Measurements from ENCODE around the gene ACHE. TPM values are rescaled to one million over a fixed set of nuclear protein-coding genes. Genes with fewer than 3 reads are reported as not detected.

The ACHE gene
- total RNA-seq, 1 experiment from 2014 or later, result 10.4 TPM

DNA sequence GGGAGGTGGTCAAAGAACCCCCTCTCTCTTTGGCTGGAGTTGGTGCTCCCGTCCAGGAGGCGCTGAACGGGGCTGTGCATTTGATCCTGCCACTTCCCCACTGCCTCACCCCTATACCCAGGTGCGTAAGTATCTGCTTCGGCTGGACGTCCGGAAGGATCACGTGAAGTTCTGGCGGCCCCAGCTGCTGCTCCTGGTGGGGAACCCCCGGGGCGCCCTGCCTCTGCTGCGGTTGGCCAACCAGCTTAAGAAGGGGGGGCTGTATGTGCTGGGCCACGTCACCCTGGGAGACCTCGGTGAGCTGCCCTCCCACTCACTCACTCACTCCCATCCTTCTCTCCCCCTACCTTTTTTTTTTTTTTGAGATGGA lies 34.1 kb downstream of the ACHE start:
- H3K9me3 ChIP-seq (ENCODE audit: control insufficient read depth, insufficient read depth, low read depth, low read length), result no peaks in the 10 kb centered on the region
- no peak overlapping the region for H3K27ac ChIP-seq (ENCODE audit: low read length)
- intact Hi-C loops (cut with micrococcal nuclease; ENCODE audit: unreplicated experiment), result no loop called here
- no peak overlapping the region for H3K4me3 ChIP-seq (ENCODE audit: low read depth in 2 of 2, low read length in 2 of 2)
- BruUV-seq (replicated peaks), result no TSS peak
- DNase-seq (ENCODE audit: low read depth, low spot score), result no peak
- CTCF ChIA-PET, result interaction anchor here (0.7 kb wide), 1 partner anchor 45 kb away, joined by 11 read pairs; no protein-coding TSS in a partner anchor
- no peaks in the 10 kb centered on the region for H3K27me3 ChIP-seq (ENCODE audit: control insufficient read depth, insufficient read depth, low read length)
- in situ Hi-C loops (cut with HindIII; ENCODE audit: low pct_unique_long_range_greater_than_20kb, low sequenced_read_pairs), result no loop called here
- ATAC-seq, result no peak
- no peaks in the 10 kb centered on the region for H3K36me3 ChIP-seq (ENCODE audit: control insufficient read depth, insufficient read depth, low read length)
- peaks cover 3% of the 10 kb centered on the region for H3K4me1 ChIP-seq (ENCODE audit: control insufficient read depth, insufficient read depth, low read length)
- POLR2A ChIA-PET, result interaction anchor here (0.6 kb wide), 1 partner anchor 408 kb away, joined by 3 read pairs; no protein-coding TSS in a partner anchor
- TF ChIP-seq POLR2AphosphoS5 (IDR thresholded peaks at IDR 0.05; ENCODE audit: low read depth, low read length) (no peak), REST (IDR thresholded peaks at IDR 0.05; ENCODE audit: insufficient read depth in 1 of 2, low read depth in 2 of 2, low read length in 1 of 2) (no peak), SIN3A (IDR thresholded peaks at IDR 0.05; ENCODE audit: borderline replicate concordance, insufficient read depth, low read depth, low read length) (no peak), TCF7L2 (IDR thresholded peaks at IDR 0.05; ENCODE audit: low read depth, low read length) (no peak)
- TF ChIP-seq, protein P1, sequence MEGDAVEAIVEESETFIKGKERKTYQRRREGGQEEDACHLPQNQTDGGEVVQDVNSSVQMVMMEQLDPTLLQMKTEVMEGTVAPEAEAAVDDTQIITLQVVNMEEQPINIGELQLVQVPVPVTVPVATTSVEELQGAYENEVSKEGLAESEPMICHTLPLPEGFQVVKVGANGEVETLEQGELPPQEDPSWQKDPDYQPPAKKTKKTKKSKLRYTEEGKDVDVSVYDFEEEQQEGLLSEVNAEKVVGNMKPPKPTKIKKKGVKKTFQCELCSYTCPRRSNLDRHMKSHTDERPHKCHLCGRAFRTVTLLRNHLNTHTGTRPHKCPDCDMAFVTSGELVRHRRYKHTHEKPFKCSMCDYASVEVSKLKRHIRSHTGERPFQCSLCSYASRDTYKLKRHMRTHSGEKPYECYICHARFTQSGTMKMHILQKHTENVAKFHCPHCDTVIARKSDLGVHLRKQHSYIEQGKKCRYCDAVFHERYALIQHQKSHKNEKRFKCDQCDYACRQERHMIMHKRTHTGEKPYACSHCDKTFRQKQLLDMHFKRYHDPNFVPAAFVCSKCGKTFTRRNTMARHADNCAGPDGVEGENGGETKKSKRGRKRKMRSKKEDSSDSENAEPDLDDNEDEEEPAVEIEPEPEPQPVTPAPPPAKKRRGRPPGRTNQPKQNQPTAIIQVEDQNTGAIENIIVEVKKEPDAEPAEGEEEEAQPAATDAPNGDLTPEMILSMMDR (IDR thresholded peaks at IDR 0.05), result no peak

GRCh38 chr7:100860702-100861615 lies 34.7 kb downstream of the ACHE start:
- CTCF ChIA-PET, result no interaction called here

More at GRCh38 chr7:100860702-100861615, 34.7 kb downstream of the ACHE start:
- Histone ChIP-seq H3K27ac (ENCODE audit: low read length) (no peak overlapping the region), H3K4me3 (ENCODE audit: low read depth in 2 of 2, low read length in 2 of 2) (no peak overlapping the region), H3K4me1 (ENCODE audit: control insufficient read depth, insufficient read depth, low read length) (no peaks in the 10 kb centered on the region), H3K27me3 (ENCODE audit: control insufficient read depth, insufficient read depth, low read length) (no peaks in the 10 kb centered on the region), H3K36me3 (ENCODE audit: control insufficient read depth, insufficient read depth, low read length) (no peaks in the 10 kb centered on the region), H3K9me3 (ENCODE audit: control insufficient read depth, insufficient read depth, low read depth, low read length) (no peaks in the 10 kb centered on the region)
- TF ChIP-seq SIN3A (IDR thresholded peaks at IDR 0.05; ENCODE audit: borderline replicate concordance, insufficient read depth, low read depth, low read length), result no peak
- TF ChIP-seq, protein P1 (IDR thresholded peaks at IDR 0.05), result no peak
- TF ChIP-seq TCF7L2 (IDR thresholded peaks at IDR 0.05; ENCODE audit: low read depth, low read length), result no peak
- no peak for TF ChIP-seq REST (IDR thresholded peaks at IDR 0.05; ENCODE audit: insufficient read depth in 1 of 2, low read depth in 2 of 2, low read length in 1 of 2)
- no peak for TF ChIP-seq POLR2AphosphoS5 (IDR thresholded peaks at IDR 0.05; ENCODE audit: low read depth, low read length)
- no TSS peak for BruUV-seq (replicated peaks)
- POLR2A ChIA-PET, result no interaction called here
- intact Hi-C loops (cut with micrococcal nuclease; ENCODE audit: unreplicated experiment), result no loop called here
- DNase-seq (ENCODE audit: low read depth, low spot score) (no peak), ATAC-seq (no peak)
- in situ Hi-C loops (cut with HindIII; ENCODE audit: low pct_unique_long_range_greater_than_20kb, low sequenced_read_pairs), result no loop called here
